Adrenal gland (tissue), 12 donors: ENCODE measurements around the gene ZCCHC3. TPM values are rescaled to one million over a fixed set of nuclear protein-coding genes. Genes with fewer than 3 reads are reported as not detected.

Source experiments
- DNase-seq, 7 donors: peaks; one replicate each; pipeline ENCODE4 v3.0.0-alpha.2; 2019 to 2020
- H3K27ac ChIP-seq, 5 donors: fragments of 200-600 bp; sonication (generic) in 4 of 5; 1 replicate in 3 of 5; 2 replicates in 2 of 5; pipeline versions ENCODE4 v1.5.1 to v1.8.0; 2016 to 2020; ENCODE audit warnings: mild to moderate bottlenecking in 1 of 5
- H3K27me3 ChIP-seq: fragments of 200-600 bp; 2 replicates; pipeline ENCODE4 v1.8.0; 2021
- H3K36me3 ChIP-seq, 2 donors: fragments of 200-600 bp; replicated peaks in 1 of 2; 1 replicate in 1 of 2; 2 replicates in 1 of 2; pipeline versions ENCODE4 v1.5.1 to v1.8.0; 2018 to 2022
- H3K4me1 ChIP-seq, 2 donors: fragments of 200-600 bp; replicated peaks in 1 of 2; 1 replicate in 1 of 2; 2 replicates in 1 of 2; pipeline versions ENCODE4 v1.5.1 to v1.8.0; 2018 to 2021
- H3K4me3 ChIP-seq, 4 donors: fragments of 200-600 bp; sonication (generic) in 3 of 4; one replicate each; pipeline ENCODE4 v1.5.1; 2016 to 2018
- H3K9me3 ChIP-seq, 3 donors: fragments of 200-600 bp; sonication (generic) in 1 of 3; replicated peaks in 1 of 3; 1 replicate in 2 of 3; 2 replicates in 1 of 3; pipeline versions ENCODE4 v1.5.1 to v1.8.0; 2016 to 2021
- CTCF ChIP-seq, 6 experiments: fragments of 450-650 bp in 4 of 6; fragments of 200-600 bp in 2 of 6; sonication (generic) in 1 of 6; IDR thresholded peaks; 1 replicate in 5 of 6; 2 replicates in 1 of 6; pipeline versions ENCODE4 v1.5.1 to v1.8.0; 2016 to 2021; ENCODE audit warnings: antibody characterized with exemption in 6 of 6, mild to moderate bottlenecking in 2 of 6, moderate library complexity in 1 of 6
- POLR2A ChIP-seq, 2 donors: fragments of 450-650 bp; IDR thresholded peaks; one replicate each; pipeline ENCODE4 v1.6.1; 2017; ENCODE audit warnings: antibody characterized with exemption in 2 of 2, mild to moderate bottlenecking in 2 of 2, moderate library complexity in 1 of 2
- WGBS, 4 donors: extraction: QIAGEN DNeasy Blood & Tissue Kit in 2 of 4; methylation state at CpG; one replicate each; pipeline versions ENCODE4 v1.1.5 to v1.1.7; 2013 to 2017; 5-methylcytosine and 5-hydroxymethylcytosine counted together
- intact Hi-C, 2 donors: fragments of 100-400 bp; cut with DNase I; formaldehyde crosslinking; loops; one replicate each; pipeline versions ENCODE4 v1.14.1 to v1.15.0; 2022 to 2023
- polyA plus RNA-seq, 3 donors: library from polyadenylated mRNA; stranded (reverse); fragments of 200-250 nt in 2 of 3; fragments of 350-450 nt in 1 of 3; fragmentation: Illumina TruSeq in 1 of 3; extraction: RNeasy Lipid Tissue Mini Kit (QIAGEN cat#74804) in 1 of 3; gene quantifications; one replicate each; pipeline ENCODE4 v1.2.3, GENCODE V29; 2013 to 2014
- total RNA-seq, 9 donors: library from RNA; depleted of rRNA in 4 of 9; stranded (reverse); fragments of >200 nt in 4 of 9; fragments of 120-200 nt in 1 of 9; fragmentation: NEBNext Ultra II Directional in 1 of 9; extraction: Animal tissue kit (Norgen Biotek cat#: 25700) in 1 of 9; gene quantifications; one replicate each; pipeline versions ENCODE4 v1.1.0 to v1.2.4, GENCODE V29; 2013 to 2023
- donor health status: healthy with polysubstance abuse.
- donor health status: Bipolar disorder and iron deficiency.
- donor health status: DM: yes; HTN: yes; CAD: no.
- donor health status: DM: no; HTN: no; CAD: no.
- donor health status: DM: no; HTN: no; CAD: no.
- donor health status: DM: yes; HTN: yes; CAD: no.

The ZCCHC3 gene
- total and polyA plus RNA-seq, 12 donors = 11.1 to 29.3 (median 16.3) TPM

- no peak overlapping the region for H3K27ac ChIP-seq
- H3K4me3 ChIP-seq = no peak overlapping the region
- H3K4me1 ChIP-seq = no peaks in the 10 kb centered on the region
- TF ChIP-seq CTCF (IDR thresholded peaks at IDR 0.05) = no peak
- TF ChIP-seq POLR2A (IDR thresholded peaks at IDR 0.05) = no peak
- H3K36me3 ChIP-seq = no peaks in the 10 kb centered on the region
- DNase-seq = peak in 2 of 7 donors; percentile 9 to 33
- H3K27me3 ChIP-seq = no peaks in the 10 kb centered on the region
- WGBS, 4 donors = 91 to 95% (median 94%) methylated on average over 10 to 12 of the region's 12 CpGs
- H3K9me3 ChIP-seq = no peaks in the 10 kb centered on the region
- intact Hi-C loops = loop anchor here in 1 of 2 donors (5.0 kb wide), 1 partner anchor 55 kb away; no protein-coding TSS in a partner anchor
These were observed 20.5 kb upstream of the ZCCHC3 start for GRCh38 chr20:276620-277495.

GRCh38 chr20:277496-277781, 19.9 kb upstream of the ZCCHC3 start:
- Histone ChIP-seq H3K36me3 (no peaks in the 10 kb centered on the region), H3K27me3 (no peaks in the 10 kb centered on the region), H3K4me3 (no peak overlapping the region), H3K9me3 (no peaks in the 10 kb centered on the region), H3K27ac (no peak overlapping the region), H3K4me1 (no peaks in the 10 kb centered on the region)
- no peak for DNase-seq
- TF ChIP-seq CTCF (IDR thresholded peaks at IDR 0.05) (no peak), POLR2A (IDR thresholded peaks at IDR 0.05) (no peak)
- WGBS, 4 donors = 33 to 90% (median 54%) methylated on average over 2 to 3 of the region's 3 CpGs
- intact Hi-C loops = loop anchor here in 1 of 2 donors (5.0 kb wide), 1 partner anchor 55 kb away; no protein-coding TSS in a partner anchor

- intact Hi-C loops = loop anchor here in 1 of 2 donors (5.0 kb wide), 1 partner anchor 54 kb away; no protein-coding TSS in a partner anchor
- Histone ChIP-seq H3K27ac (no peak overlapping the region), H3K36me3 (no peaks in the 10 kb centered on the region), H3K4me3 (no peak overlapping the region), H3K27me3 (no peaks in the 10 kb centered on the region), H3K4me1 (no peaks in the 10 kb centered on the region), H3K9me3 (no peaks in the 10 kb centered on the region)
- no peak for TF ChIP-seq CTCF (IDR thresholded peaks at IDR 0.05)
- TF ChIP-seq POLR2A (IDR thresholded peaks at IDR 0.05) = no peak
- 84 to 93% (median 86%) methylated on average over 5 of the region's 5 CpGs for WGBS, 4 donors
- DNase-seq = no peak
These were observed 19.2 kb upstream of the ZCCHC3 start for GRCh38 chr20:278181-278580.

GRCh38 chr20:278607-279571, 18.5 kb upstream of the ZCCHC3 start:
- Histone ChIP-seq H3K4me1 (no peaks in the 10 kb centered on the region), H3K27ac (peak overlapping the region in 1 of 5 donors; percentile 49), H3K9me3 (no peaks in the 10 kb centered on the region), H3K27me3 (no peaks in the 10 kb centered on the region), H3K36me3 (no peaks in the 10 kb centered on the region), H3K4me3 (peak overlapping the region in 1 of 4 donors; percentile 48)
- intact Hi-C loops = loop anchor here in 1 of 2 donors (5.0 kb wide), 1 partner anchor 53 kb away; no protein-coding TSS in a partner anchor
- peak in 4 of 7 donors; percentile 51 to 71 (median 63) for DNase-seq
- 54 to 68% (median 58%) methylated on average over 34 to 87 of the region's 88 CpGs for WGBS, 4 donors
- TF ChIP-seq CTCF (IDR thresholded peaks at IDR 0.05) (peak in 3 of 6 experiments; percentile 12 to 34 (median 16)), POLR2A (IDR thresholded peaks at IDR 0.05) (no peak)
